ENCODE measurements around the gene GABARAP.

The GABARAP gene

DNA sequence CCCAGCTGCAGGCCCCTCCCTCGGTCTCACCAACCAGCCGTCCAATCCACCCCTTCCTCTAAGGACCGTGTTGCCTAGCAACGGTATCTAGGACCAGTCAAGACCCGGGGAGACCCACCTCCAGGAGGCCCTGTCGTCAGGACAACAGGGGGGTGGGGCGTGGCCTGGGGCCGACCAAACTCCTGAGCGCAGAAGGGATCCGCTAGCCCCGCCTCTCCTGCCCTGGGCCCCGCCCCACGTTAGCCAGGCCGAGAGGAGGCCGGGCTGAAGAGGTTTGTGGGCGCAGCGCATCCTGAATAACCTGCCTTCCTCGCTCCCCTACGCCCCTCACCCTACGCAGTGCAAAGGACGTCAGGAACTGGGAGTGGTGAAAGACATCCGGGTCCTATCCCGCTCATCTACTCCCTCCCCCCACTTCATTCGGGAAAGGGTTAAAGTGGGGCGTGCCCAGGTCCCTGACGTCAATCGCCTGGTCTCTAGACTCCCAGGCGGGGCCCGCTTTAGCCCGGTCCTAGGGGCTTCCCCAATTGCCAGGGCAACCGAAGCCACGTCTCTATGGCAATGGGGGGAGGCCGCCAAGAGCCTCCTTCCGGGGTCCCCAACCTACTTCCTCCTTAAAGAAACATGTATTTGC is 37.3 kb downstream of the GABARAP start:
- peak; percentile 63 for DNase-seq

DNA sequence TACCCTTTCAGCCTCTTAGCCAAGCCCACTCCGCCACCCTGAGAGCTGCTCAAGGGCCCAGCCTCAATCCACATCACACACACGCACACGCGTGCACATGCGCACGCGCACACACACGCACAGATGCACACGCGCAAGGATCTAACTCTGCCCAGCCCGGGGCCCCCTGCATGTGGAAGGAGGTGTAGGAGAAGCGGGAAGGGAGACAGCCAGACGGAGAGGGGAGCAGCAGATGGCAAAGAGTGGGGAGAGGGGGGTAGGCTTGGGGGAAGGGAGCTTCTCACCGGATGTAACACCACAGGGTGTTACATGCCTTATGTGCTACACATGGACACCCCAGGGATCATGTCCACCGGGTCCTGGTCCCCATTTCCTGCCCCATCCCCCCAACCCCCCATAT is 37.9 kb downstream of the GABARAP start:
- no peak for DNase-seq

DNA sequence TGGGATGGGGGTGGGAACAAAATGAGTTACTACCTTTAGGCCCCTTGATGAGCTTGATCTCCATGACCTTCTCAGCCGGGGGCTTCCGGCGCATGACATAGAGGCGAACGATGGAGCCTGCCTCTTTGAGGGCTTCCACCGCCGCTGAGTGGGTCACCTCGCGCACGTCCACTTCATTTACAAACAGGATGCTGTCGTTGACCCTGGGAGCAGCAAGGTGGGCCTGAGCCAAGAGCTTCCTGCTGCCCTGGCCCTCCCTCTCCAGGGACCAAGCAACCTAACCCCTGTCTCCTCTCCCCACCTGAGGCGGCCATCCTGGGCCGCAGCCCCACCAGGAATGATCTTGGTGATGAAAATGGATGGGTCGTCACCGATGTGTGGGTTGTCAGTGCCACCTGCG is 38.9 kb downstream of the GABARAP start:
- DNase-seq = no peak

DNA sequence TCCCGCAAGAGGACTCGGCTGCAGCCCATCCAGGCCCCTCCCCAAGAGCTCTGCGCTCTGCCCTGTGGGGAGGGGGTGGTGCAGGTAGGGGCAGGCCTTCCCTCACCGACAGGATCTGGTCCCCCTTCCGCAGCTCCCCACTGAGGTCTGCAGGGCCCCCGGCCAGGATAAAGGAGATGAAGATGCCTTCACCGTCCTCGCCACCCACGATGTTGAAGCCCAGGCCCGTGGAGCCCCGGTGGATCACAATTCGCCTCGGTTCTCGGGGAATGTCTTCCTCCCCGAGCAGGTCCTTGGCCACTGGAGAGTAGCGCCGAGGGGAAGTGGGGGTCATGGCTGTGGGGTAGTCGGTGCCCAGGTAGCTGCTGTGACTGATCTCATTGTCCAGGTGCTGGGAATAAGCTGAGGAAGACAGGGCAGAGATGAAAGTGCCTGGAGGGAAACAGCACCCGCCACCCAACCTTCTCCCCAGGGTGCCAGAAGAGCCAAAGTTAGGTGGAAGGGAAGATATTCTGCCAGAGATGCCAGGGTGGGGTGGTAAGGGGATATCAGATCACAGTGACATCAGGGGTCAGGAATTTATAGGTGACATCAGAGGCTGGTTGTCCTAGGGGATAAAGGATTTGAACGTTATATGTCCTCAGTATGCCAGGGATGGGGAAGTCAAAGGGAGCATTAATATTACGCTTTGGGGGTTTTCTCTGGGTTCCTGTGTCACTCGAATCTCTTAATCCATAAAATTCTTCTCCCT is 45.4 kb downstream of the GABARAP start:
- DNase-seq = no peak

DNA sequence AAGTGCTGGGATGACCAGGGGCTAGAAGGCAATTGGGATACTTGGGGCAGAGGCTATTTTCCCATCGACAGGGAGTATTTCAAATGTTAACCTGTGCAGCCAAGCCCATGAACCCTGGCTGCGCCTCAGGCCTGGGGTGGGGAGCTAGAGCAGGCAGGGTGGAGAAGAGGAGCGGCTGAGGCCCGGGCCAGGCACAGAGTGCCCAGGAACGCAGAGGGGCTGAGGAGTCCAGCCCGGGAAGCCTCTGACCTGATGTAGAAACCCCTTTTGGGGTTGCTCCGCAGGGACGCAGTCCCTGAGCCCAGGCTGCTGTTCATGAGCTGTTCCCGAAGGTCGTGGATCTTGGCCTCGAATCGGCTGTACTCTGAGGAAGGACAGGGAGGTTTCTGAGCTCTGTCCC is 46.3 kb downstream of the GABARAP start:
- no peak for DNase-seq

DNA sequence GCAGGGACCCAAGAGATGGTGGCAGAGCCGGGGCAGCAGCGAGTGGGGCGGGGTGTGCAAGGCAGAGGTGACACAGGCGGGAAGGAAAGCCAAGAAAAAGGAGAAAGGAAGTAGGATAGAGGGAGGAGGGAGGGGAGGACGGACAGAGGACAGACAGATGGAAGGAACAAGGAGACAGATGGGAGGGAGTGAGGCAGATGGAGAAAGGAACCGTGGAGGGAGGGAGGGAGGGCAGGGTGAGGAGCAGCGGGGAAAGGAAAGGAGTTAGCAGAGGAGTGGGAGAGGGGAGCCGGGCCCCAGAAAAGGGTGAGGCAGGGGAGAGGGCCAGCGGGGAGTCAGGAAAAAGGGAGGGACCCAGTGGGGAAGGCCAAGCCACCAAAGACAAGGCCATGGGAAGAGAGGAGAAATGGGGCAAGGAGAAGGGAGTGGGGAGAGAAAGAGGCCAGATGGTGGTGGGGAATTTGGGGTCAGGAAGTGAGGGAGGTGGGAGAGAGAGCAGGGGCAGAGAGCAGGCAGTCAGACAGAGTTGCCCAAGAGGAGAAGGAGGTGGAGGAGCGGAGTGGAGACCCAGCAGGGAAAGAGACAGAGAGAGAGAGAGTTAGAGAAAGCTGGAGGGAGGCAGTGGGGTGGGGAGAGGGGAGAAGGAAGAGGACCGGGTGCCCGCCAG is 49.8 kb downstream of the GABARAP start:
- DNase-seq = no peak

DNA sequence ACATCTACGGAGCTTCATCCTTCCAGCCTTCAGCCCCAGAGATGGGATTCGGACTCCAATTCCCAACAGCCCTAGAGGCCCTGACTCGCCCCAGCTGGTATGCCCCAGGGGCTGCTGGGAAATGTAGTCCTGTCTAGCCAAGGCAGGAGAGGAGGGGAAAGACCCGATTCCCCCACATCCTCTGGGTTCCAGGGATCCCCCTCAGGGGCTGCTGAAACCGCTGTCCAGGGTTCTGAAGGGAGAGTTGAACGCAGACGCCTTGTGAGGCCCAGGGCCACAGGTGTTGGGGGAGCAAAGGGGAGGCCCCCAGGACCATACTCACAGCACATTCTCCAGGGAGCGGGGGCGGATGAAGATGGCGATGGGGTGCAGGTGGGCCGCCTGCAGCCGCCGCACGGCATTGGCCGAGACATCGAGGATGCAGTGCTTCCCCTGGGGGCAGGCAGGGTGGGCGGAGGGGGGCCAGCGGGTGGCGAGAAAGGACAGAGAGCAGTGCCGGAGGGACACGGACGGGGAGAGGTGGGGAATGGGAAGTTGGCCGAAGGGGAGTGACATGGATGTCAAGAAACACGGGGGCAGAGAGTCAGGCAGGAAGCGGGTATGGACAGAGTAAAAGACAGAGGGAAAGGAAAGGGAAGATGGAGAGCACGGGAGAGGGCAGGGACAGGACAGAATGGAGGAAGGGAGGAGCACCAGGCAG is 50.5 kb downstream of the GABARAP start:
- DNase-seq = no peak

DNA sequence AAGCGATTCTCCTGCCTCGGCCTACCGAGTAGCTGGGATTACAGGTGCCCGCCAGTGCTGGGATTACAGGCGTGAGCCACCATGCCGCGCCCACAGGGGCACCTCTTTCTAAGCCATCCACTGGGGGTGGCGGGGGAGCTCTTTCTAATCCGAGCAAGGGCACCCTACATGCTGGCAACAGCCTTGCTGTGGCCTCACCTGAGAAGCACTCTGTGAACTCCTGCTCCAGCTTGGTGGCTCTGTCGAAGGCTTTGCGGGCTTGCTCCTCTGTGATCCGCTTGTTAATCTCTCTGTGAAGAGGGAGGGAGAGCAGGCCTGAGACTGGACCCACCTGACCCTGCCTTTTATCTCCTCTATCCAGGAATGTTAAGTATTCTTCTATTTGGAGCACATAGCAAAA is 51.2 kb downstream of the GABARAP start:
- DNase-seq = no peak

DNA sequence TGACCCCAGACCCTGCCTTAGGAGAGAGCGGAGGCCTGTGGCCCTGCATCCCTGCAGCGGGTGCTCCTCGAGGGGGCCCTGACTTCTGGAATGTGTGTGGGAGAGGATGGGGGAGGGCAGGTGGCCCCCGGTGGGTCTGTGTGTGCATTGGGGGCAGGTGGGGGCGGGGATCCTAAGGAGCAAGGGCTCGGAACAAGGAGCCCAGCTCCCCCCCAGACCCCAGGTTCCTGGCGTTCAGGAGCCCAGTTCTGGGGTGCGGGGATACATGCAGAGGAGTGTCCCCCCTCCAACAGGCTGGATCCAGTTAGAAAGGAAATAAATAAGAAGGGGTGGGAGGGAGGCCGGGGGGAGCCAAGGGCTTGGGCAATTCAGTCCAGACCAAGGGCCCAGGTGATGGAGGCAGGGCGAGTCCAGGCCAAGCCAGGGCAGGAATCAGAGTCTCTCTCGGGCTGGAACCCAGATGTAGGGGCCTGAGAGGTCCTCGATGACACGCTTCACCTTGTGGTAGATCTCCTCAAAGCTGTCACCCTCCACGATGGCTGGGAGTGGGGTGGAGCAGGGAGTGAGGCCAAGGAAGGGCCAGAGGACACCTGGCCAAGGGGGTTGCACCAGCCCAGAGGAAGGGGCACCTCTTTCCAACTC is 51.9 kb downstream of the GABARAP start:
- DNase-seq = no peak

Measured in MV-4-11 (cell line).